Activated CD4-positive, alpha-beta memory T cell treated with anti-CD3 and anti-CD28 coated beads, Interleukin-2, amount 10 ng/mL, durations not matched to agents 7 days and 5 days (primary cell): ENCODE results near the gene KCNMA1. TPM values are rescaled to one million over a fixed set of nuclear protein-coding genes. Genes with fewer than 3 reads are reported as not detected.
"Not testable (repeated sequence)": the region's sequence is repeated elsewhere in the genome, so short reads cannot be mapped to it uniquely, and the experiment has no call there.

ENCODE experiments used
- CTCF ChIA-PET: fragments of 350-600 bp; sonication (Branson Sonifier 250); formaldehyde crosslinking; loops from one replicate; lab custom pipeline; 2021; ENCODE audit warnings: antibody characterized with exemption, inconsistent platforms; lab: Charles Lee
- POLR2A ChIA-PET: fragments of 350-600 bp; sonication (Branson Sonifier 250); formaldehyde crosslinking; loops from one replicate; lab custom pipeline; 2021; ENCODE audit warnings: antibody characterized with exemption; lab: Charles Lee
- DNase-seq: peaks from one replicate; pipeline ENCODE4 v3.0.0-alpha.2; 2020
- H3K27ac Mint-ChIP-seq: one replicate; pipeline ENCODE4 v1.8.0; 2021; ENCODE audit warnings: mild to moderate bottlenecking, mixed read lengths
- H3K27me3 Mint-ChIP-seq: one replicate; pipeline ENCODE4 v1.8.0; 2021; ENCODE audit warnings: mixed read lengths
- H3K36me3 Mint-ChIP-seq: one replicate; pipeline ENCODE4 v1.8.0; 2021; ENCODE audit warnings: low read depth, mixed read lengths
- H3K4me1 Mint-ChIP-seq: one replicate; pipeline ENCODE4 v1.8.0; 2021; ENCODE audit warnings: mixed read lengths
- H3K4me3 Mint-ChIP-seq: one replicate; pipeline ENCODE4 v1.8.0; 2021; ENCODE audit warnings: mild to moderate bottlenecking, mixed read lengths
- H3K9me3 Mint-ChIP-seq: one replicate; pipeline ENCODE4 v1.8.0; 2021; ENCODE audit warnings: mixed read lengths
- total RNA-seq, 2 experiments: library from RNA; stranded (reverse); gene quantifications; one replicate each; pipeline ENCODE4 v1.2.3, GENCODE V29; 2021

KCNMA1 gene
- total RNA-seq, 2 experiments from 2014 or later: 0.25 to 0.38 TPM

- no peak for DNase-seq
- CTCF ChIA-PET: no interaction called here
- POLR2A ChIA-PET: no interaction called here
- Mint-ChIP-seq H3K4me3 (no peak overlapping the region), H3K36me3 (no peaks in the 10 kb centered on the region), H3K27me3 (peaks cover 6% of the 10 kb centered on the region), H3K9me3 (no peaks in the 10 kb centered on the region), H3K4me1 (no peaks in the 10 kb centered on the region), H3K27ac (no peak overlapping the region)
These were observed 61.1 kb downstream of the KCNMA1 start for GRCh38 chr10:77576444-77577032.

GRCh38 chr10:77576007-77576367, 61.6 kb downstream of the KCNMA1 start:
- Mint-ChIP-seq H3K36me3 (no peaks in the 10 kb centered on the region), H3K4me3 (no peak overlapping the region), H3K27ac (no peak overlapping the region), H3K9me3 (no peaks in the 10 kb centered on the region), H3K27me3 (peaks cover 6% of the 10 kb centered on the region), H3K4me1 (no peaks in the 10 kb centered on the region)
- ChIA-PET CTCF (no interaction called here), POLR2A (no interaction called here)
- no peak for DNase-seq

GRCh38 chr10:77575271-77576006, 62.2 kb downstream of the KCNMA1 start:
- ChIA-PET CTCF (no interaction called here), POLR2A (no interaction called here)
- Mint-ChIP-seq H3K27ac (no peak overlapping the region), H3K9me3 (no peaks in the 10 kb centered on the region), H3K36me3 (no peaks in the 10 kb centered on the region), H3K4me1 (no peaks in the 10 kb centered on the region), H3K4me3 (no peak overlapping the region), H3K27me3 (peaks cover 6% of the 10 kb centered on the region)
- DNase-seq: no peak

GRCh38 chr10:77574438-77574837, 63.2 kb downstream of the KCNMA1 start:
- DNase-seq: no peak
- POLR2A ChIA-PET: no interaction called here
- no peaks in the 10 kb centered on the region for H3K36me3 Mint-ChIP-seq
- no peak overlapping the region for H3K4me3 Mint-ChIP-seq
- H3K27ac Mint-ChIP-seq: no peak overlapping the region
- peaks cover 4% of the 10 kb centered on the region for H3K27me3 Mint-ChIP-seq
- no peaks in the 10 kb centered on the region for H3K4me1 Mint-ChIP-seq
- no peaks in the 10 kb centered on the region for H3K9me3 Mint-ChIP-seq
- CTCF ChIA-PET: no interaction called here

GRCh38 chr10:77572520-77572919, 65.1 kb downstream of the KCNMA1 start:
- H3K4me3 Mint-ChIP-seq, H3K36me3 Mint-ChIP-seq, H3K27me3 Mint-ChIP-seq, CTCF ChIA-PET, H3K27ac Mint-ChIP-seq, POLR2A ChIA-PET, H3K4me1 Mint-ChIP-seq, H3K9me3 Mint-ChIP-seq, DNase-seq: not testable (repeated sequence)

- Mint-ChIP-seq H3K36me3 (no peaks in the 10 kb centered on the region), H3K4me1 (no peaks in the 10 kb centered on the region), H3K27me3 (no peaks in the 10 kb centered on the region), H3K27ac (no peak overlapping the region), H3K9me3 (no peaks in the 10 kb centered on the region), H3K4me3 (no peak overlapping the region)
- no peak for DNase-seq
- ChIA-PET POLR2A (no interaction called here), CTCF (no interaction called here)
These were observed 66.1 kb downstream of the KCNMA1 start for GRCh38 chr10:77571490-77571889.

GRCh38 chr10:77566914-77567566, 70.6 kb downstream of the KCNMA1 start:
- no peaks in the 10 kb centered on the region for H3K4me1 Mint-ChIP-seq
- H3K27me3 Mint-ChIP-seq: peaks cover 22% of the 10 kb centered on the region
- no peak overlapping the region for H3K4me3 Mint-ChIP-seq
- CTCF ChIA-PET: interaction anchor here (0.6 kb wide), 1 partner anchor 540 kb away, joined by 3 read pairs; no protein-coding TSS in a partner anchor
- no peak for DNase-seq
- H3K27ac Mint-ChIP-seq: no peak overlapping the region
- no peaks in the 10 kb centered on the region for H3K36me3 Mint-ChIP-seq
- POLR2A ChIA-PET: no interaction called here
- no peaks in the 10 kb centered on the region for H3K9me3 Mint-ChIP-seq

GRCh38 chr10:77566236-77566635, 71.4 kb downstream of the KCNMA1 start:
- no peak overlapping the region for H3K4me3 Mint-ChIP-seq
- no peaks in the 10 kb centered on the region for H3K36me3 Mint-ChIP-seq
- ChIA-PET CTCF (no interaction called here), POLR2A (no interaction called here)
- H3K27ac Mint-ChIP-seq: no peak overlapping the region
- H3K9me3 Mint-ChIP-seq: no peaks in the 10 kb centered on the region
- peaks cover 22% of the 10 kb centered on the region for H3K27me3 Mint-ChIP-seq
- no peaks in the 10 kb centered on the region for H3K4me1 Mint-ChIP-seq
- DNase-seq: no peak

GRCh38 chr10:77565590-77566023, 72.0 kb downstream of the KCNMA1 start:
- Mint-ChIP-seq H3K27ac (no peak overlapping the region), H3K36me3 (no peaks in the 10 kb centered on the region), H3K27me3 (peaks cover 22% of the 10 kb centered on the region), H3K9me3 (no peaks in the 10 kb centered on the region), H3K4me1 (no peaks in the 10 kb centered on the region), H3K4me3 (no peak overlapping the region)
- ChIA-PET CTCF (no interaction called here), POLR2A (no interaction called here)
- no peak for DNase-seq

GRCh38 chr10:77564731-77565589, 72.6 kb downstream of the KCNMA1 start:
- H3K4me1 Mint-ChIP-seq: no peaks in the 10 kb centered on the region
- H3K27ac Mint-ChIP-seq: no peak overlapping the region
- no peak overlapping the region for H3K4me3 Mint-ChIP-seq
- POLR2A ChIA-PET: no interaction called here
- H3K27me3 Mint-ChIP-seq: peaks cover 22% of the 10 kb centered on the region
- DNase-seq: no peak
- no peaks in the 10 kb centered on the region for H3K36me3 Mint-ChIP-seq
- H3K9me3 Mint-ChIP-seq: no peaks in the 10 kb centered on the region
- CTCF ChIA-PET: no interaction called here

- Mint-ChIP-seq H3K27ac (no peak overlapping the region), H3K27me3 (peaks cover 22% of the 10 kb centered on the region), H3K4me1 (no peaks in the 10 kb centered on the region), H3K9me3 (no peaks in the 10 kb centered on the region), H3K4me3 (no peak overlapping the region), H3K36me3 (no peaks in the 10 kb centered on the region)
- ChIA-PET CTCF (no interaction called here), POLR2A (no interaction called here)
- DNase-seq: no peak
These were observed 73.9 kb downstream of the KCNMA1 start for GRCh38 chr10:77563638-77564270.

GRCh38 chr10:77562742-77563141, 74.9 kb downstream of the KCNMA1 start:
- CTCF ChIA-PET: no interaction called here
- no peaks in the 10 kb centered on the region for H3K36me3 Mint-ChIP-seq
- H3K4me3 Mint-ChIP-seq: no peak overlapping the region
- no peaks in the 10 kb centered on the region for H3K9me3 Mint-ChIP-seq
- H3K27ac Mint-ChIP-seq: no peak overlapping the region
- peaks cover 22% of the 10 kb centered on the region for H3K27me3 Mint-ChIP-seq
- POLR2A ChIA-PET: no interaction called here
- no peaks in the 10 kb centered on the region for H3K4me1 Mint-ChIP-seq
- no peak for DNase-seq

- Mint-ChIP-seq H3K9me3 (no peaks in the 10 kb centered on the region), H3K36me3 (no peaks in the 10 kb centered on the region)
These were observed 75.6 kb downstream of the KCNMA1 start for GRCh38 chr10:77561991-77562390.

More at GRCh38 chr10:77561991-77562390, 75.6 kb downstream of the KCNMA1 start:
- H3K27ac Mint-ChIP-seq: no peak overlapping the region
- no peak overlapping the region for H3K4me3 Mint-ChIP-seq
- no peak for DNase-seq
- H3K27me3 Mint-ChIP-seq: peaks cover 22% of the 10 kb centered on the region
- ChIA-PET CTCF (no interaction called here), POLR2A (no interaction called here)
- no peaks in the 10 kb centered on the region for H3K4me1 Mint-ChIP-seq
